GM21717 (cell line): ENCODE measurements around the gene FBXW11.

Source experiments
- ATAC-seq: cut with Tn5 transposase; IDR thresholded peaks from one replicate; pipeline ENCODE4 v1.9.1; 2021; ENCODE audit warnings: mild to moderate bottlenecking, moderate library complexity; ENCODE audit not compliant: unreplicated experiment

Gene FBXW11

GRCh38 chr5:171846323-171846722, 160.1 kb downstream of the FBXW11 start:
- ATAC-seq: no peak

- no peak for ATAC-seq
Measured at GRCh38 chr5:171845857-171846256, 160.6 kb downstream of the FBXW11 start.

- no peak for ATAC-seq
Measured at GRCh38 chr5:171845040-171845630, 161.3 kb downstream of the FBXW11 start.

GRCh38 chr5:171842777-171843328, 163.6 kb downstream of the FBXW11 start:
- no peak for ATAC-seq

GRCh38 chr5:171841984-171842776, 164.3 kb downstream of the FBXW11 start:
- no peak for ATAC-seq

GRCh38 chr5:171840711-171841522, 165.5 kb downstream of the FBXW11 start:
- ATAC-seq: no peak

GRCh38 chr5:171840066-171840465, 166.4 kb downstream of the FBXW11 start:
- no peak for ATAC-seq

GRCh38 chr5:171839112-171839511, 167.3 kb downstream of the FBXW11 start:
- no peak for ATAC-seq

- ATAC-seq: no peak
Measured at GRCh38 chr5:171838066-171838465, 168.4 kb downstream of the FBXW11 start.

GRCh38 chr5:171837522-171837921, 168.9 kb downstream of the FBXW11 start:
- no peak for ATAC-seq

- no peak for ATAC-seq
Measured at GRCh38 chr5:171835066-171835465, 171.4 kb downstream of the FBXW11 start.

GRCh38 chr5:171834461-171834860, 172.0 kb downstream of the FBXW11 start:
- no peak for ATAC-seq

- ATAC-seq: no peak
Measured at GRCh38 chr5:171832775-171833174, 173.7 kb downstream of the FBXW11 start.

- ATAC-seq: no peak
Measured at GRCh38 chr5:171830686-171831085, 175.8 kb downstream of the FBXW11 start.

- no peak for ATAC-seq
Measured at GRCh38 chr5:171827162-171827561, 179.3 kb downstream of the FBXW11 start.

GRCh38 chr5:171826132-171826531, 180.3 kb downstream of the FBXW11 start:
- ATAC-seq: no peak

- ATAC-seq: no peak
Measured at GRCh38 chr5:171825051-171825450, 181.4 kb downstream of the FBXW11 start.

GRCh38 chr5:171823269-171823668, 183.2 kb downstream of the FBXW11 start:
- ATAC-seq: no peak

- no peak for ATAC-seq
Measured at GRCh38 chr5:171821286-171821685, 185.2 kb downstream of the FBXW11 start.

GRCh38 chr5:171820561-171820960, 185.9 kb downstream of the FBXW11 start:
- no peak for ATAC-seq

- no peak for ATAC-seq
Measured at GRCh38 chr5:171816666-171817065, 189.8 kb downstream of the FBXW11 start.
